Type B pancreatic cell (in vitro differentiated cells): ENCODE measurements around the gene ADGRG2. TPM values are rescaled to one million over a fixed set of nuclear protein-coding genes. Genes with fewer than 3 reads are reported as not detected.

ENCODE experiments used
- DNase-seq: peaks from one replicate; pipeline ENCODE4 v3.0.0; 2021; ENCODE audit warnings: mixed read lengths; ENCODE audit not compliant: unreplicated experiment; ENCODE audit errors: extremely low spot score
- H3K27ac Mint-ChIP-seq: 2 replicates; pipeline ENCODE4 v1.8.0; 2021; ENCODE audit warnings: mild to moderate bottlenecking, mixed read lengths
- H3K27me3 Mint-ChIP-seq: 2 replicates; pipeline ENCODE4 v1.8.0; 2021; ENCODE audit warnings: mixed read lengths
- H3K36me3 Mint-ChIP-seq: 2 replicates; pipeline ENCODE4 v1.8.0; 2021; ENCODE audit warnings: mixed read lengths
- H3K4me1 Mint-ChIP-seq: one replicate; pipeline ENCODE4 v1.8.0; 2021; ENCODE audit warnings: mixed read lengths; ENCODE audit not compliant: unreplicated experiment
- H3K4me3 Mint-ChIP-seq: 2 replicates; pipeline ENCODE4 v1.8.0; 2021; ENCODE audit warnings: mild to moderate bottlenecking, mixed read lengths
- H3K9me3 Mint-ChIP-seq: 2 replicates; pipeline ENCODE4 v1.8.0; 2021; ENCODE audit warnings: mixed read lengths
- total RNA-seq: library from RNA; stranded (reverse); gene quantifications from 2 replicates; pipeline ENCODE4 v1.2.1, GENCODE V29; 2021; ENCODE audit warnings: low replicate concordance
- TF ChIP-seq, protein P1 (sequence below): fragments of 200-600 bp; sonication (generic); conservative IDR thresholded peaks from 2 replicates; pipeline ENCODE4 v1.5.0; 2021; ENCODE audit warnings: antibody characterized with exemption, mild to moderate bottlenecking

The ADGRG2 gene
- total RNA-seq, 1 donor from 2014 or later = 2.4 TPM

DNA sequence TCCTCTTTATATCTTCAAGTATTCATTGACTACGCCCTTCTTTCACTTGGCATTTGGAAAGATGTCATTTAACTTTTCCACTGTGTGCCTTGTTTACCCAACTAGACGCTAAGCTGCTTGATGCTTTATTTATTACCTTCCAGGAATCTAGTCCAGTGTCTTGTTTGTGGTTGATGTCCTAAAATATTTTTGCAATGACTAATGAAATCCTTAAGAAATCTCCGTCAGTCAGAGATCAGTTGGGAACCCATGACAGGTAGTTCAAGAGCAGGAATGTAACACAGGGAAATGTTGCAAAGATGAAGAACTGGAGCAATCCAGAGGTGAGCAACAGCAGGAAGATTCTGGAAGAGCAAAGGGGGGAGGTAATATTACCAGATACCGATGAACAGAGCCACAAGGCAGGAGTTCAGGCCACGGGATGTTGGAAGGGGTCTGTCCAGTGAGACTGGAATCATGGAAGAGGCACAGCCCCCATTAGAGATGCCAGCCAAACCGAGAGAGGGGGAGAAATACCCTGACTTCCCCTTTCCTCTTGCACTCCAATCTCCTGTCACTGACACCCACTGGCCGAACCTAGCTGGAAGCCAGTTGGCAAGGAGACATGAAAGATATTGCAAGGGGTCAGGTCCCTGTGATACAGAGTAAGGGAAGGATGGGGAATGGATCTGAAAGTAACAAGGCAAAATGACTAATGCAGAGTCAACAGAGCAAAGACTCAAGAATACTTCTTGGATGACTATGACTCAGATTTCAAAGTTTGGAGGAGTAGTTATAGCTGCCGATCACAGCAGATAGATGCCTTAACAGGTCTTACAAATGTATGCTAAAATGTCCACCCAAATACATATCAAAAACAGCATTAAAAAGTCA, 75.7 kb downstream of the ADGRG2 start:
- TF ChIP-seq, protein P1, sequence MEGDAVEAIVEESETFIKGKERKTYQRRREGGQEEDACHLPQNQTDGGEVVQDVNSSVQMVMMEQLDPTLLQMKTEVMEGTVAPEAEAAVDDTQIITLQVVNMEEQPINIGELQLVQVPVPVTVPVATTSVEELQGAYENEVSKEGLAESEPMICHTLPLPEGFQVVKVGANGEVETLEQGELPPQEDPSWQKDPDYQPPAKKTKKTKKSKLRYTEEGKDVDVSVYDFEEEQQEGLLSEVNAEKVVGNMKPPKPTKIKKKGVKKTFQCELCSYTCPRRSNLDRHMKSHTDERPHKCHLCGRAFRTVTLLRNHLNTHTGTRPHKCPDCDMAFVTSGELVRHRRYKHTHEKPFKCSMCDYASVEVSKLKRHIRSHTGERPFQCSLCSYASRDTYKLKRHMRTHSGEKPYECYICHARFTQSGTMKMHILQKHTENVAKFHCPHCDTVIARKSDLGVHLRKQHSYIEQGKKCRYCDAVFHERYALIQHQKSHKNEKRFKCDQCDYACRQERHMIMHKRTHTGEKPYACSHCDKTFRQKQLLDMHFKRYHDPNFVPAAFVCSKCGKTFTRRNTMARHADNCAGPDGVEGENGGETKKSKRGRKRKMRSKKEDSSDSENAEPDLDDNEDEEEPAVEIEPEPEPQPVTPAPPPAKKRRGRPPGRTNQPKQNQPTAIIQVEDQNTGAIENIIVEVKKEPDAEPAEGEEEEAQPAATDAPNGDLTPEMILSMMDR = no peak
- H3K27ac Mint-ChIP-seq = no peak overlapping the region
- H3K27me3 Mint-ChIP-seq = no peaks in the 10 kb centered on the region
- no peaks in the 10 kb centered on the region for H3K36me3 Mint-ChIP-seq
- H3K4me1 Mint-ChIP-seq = no peaks in the 10 kb centered on the region
- peaks cover 4% of the 10 kb centered on the region for H3K9me3 Mint-ChIP-seq
- DNase-seq = no peak
- no peak overlapping the region for H3K4me3 Mint-ChIP-seq

DNA sequence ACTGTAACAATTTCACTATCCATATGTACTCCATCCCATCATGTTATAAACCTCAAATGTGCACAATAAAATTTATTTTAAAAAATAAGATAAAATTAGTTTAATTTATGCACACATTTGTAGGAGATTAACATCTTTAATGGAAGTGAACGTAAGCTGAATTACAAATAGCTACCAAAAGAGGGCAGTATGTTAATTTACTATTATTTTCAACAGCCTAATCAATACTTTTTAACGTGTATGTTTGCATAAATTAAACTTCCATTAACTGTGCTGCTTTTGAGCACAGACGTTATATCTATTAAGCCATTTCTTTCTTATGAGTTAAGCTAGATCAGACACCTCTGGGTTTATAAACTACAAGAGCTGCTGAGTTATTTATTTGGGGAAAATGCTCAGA, 81.9 kb downstream of the ADGRG2 start:
- TF ChIP-seq, protein P1 = peak; percentile 74
- Mint-ChIP-seq H3K4me3 (no peak overlapping the region), H3K4me1 (no peaks in the 10 kb centered on the region), H3K27me3 (no peaks in the 10 kb centered on the region), H3K9me3 (peaks cover 4% of the 10 kb centered on the region), H3K36me3 (no peaks in the 10 kb centered on the region), H3K27ac (no peak overlapping the region)
- DNase-seq = no peak

DNA sequence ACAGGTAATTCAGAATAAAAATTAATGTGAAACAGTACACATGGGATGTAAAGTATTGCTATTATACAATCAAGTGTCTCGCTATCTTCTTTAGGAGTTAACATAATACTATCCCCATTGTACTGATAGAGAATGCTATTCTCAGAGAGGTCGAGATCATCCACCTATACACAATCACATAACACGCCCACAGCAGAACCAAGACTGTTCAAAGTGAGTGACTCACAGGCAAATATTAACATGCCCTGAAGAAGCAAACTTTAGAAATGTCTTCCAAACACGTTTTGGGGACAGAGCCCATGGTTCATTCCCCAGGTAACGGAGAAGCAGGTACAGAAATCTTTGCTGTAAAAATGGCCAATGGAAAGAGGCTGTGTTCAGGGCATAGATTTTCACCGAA, 88.2 kb downstream of the ADGRG2 start:
- H3K27me3 Mint-ChIP-seq = no peaks in the 10 kb centered on the region
- no peaks in the 10 kb centered on the region for H3K36me3 Mint-ChIP-seq
- DNase-seq = no peak
- no peak overlapping the region for H3K4me3 Mint-ChIP-seq
- TF ChIP-seq, protein P1 = no peak
- H3K9me3 Mint-ChIP-seq = no peaks in the 10 kb centered on the region
- no peaks in the 10 kb centered on the region for H3K4me1 Mint-ChIP-seq
- H3K27ac Mint-ChIP-seq = no peak overlapping the region

DNA sequence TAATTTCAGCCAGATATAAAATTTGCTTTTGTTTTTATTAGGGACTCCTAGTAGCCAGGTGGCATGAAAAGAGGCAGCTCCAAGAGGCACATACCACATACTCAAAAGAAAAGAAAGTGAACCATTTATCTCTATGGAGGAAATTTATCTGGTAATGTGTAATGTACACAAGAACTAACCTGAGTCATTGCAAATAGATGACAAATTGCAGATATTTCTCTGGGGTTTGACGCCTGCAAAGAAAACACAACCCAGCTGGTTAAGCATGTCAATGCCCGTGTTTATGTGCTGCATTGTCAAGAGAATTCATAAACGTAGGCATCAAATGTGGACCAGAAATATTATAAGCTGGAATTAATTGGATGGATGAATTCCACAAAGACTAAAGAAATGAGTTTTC, 91.5 kb downstream of the ADGRG2 start:
- Mint-ChIP-seq H3K9me3 (no peaks in the 10 kb centered on the region), H3K4me1 (no peaks in the 10 kb centered on the region)

DNA sequence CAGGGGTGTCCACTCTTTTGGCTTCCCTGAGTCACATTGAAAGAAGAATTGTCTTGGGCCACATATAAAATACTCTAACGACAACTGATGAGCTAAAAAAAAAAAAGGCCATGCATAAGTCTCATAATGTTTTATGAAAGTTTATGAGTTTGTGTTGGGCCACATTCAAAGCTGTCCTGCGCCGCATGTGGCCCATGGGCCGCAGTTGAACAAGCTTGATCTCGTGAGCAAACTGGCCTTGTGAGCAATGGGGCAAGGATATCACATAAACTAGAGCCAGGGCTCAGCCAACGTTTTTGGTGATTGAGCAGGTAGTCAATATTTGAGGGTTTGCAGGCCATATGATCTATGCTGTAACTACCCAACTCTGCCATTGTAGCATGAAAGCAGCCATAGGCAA, 93.7 kb downstream of the ADGRG2 start:
- DNase-seq = no peak
- H3K4me3 Mint-ChIP-seq = no peak overlapping the region
- peaks cover 3% of the 10 kb centered on the region for H3K9me3 Mint-ChIP-seq
- H3K27me3 Mint-ChIP-seq = no peaks in the 10 kb centered on the region
- H3K4me1 Mint-ChIP-seq = no peaks in the 10 kb centered on the region
- TF ChIP-seq, protein P1 = no peak
- H3K27ac Mint-ChIP-seq = no peak overlapping the region
- no peaks in the 10 kb centered on the region for H3K36me3 Mint-ChIP-seq

More for the DNA sequence above, 91.5 kb downstream of the ADGRG2 start:
- no peak overlapping the region for H3K27ac Mint-ChIP-seq
- no peaks in the 10 kb centered on the region for H3K36me3 Mint-ChIP-seq
- H3K4me3 Mint-ChIP-seq = no peak overlapping the region
- no peaks in the 10 kb centered on the region for H3K27me3 Mint-ChIP-seq
- no peak for DNase-seq
- TF ChIP-seq, protein P1 = no peak
